EH (cell line): Measurements from ENCODE around the gene HTR4.
"Not testable (repeated sequence)": the region's sequence is repeated elsewhere in the genome, so short reads cannot be mapped to it uniquely, and the experiment has no call there.

Experiments
- DNase-seq: peaks from one replicate; pipeline ENCODE4 v3.0.0-alpha.2; 2015; ENCODE audit warnings: low read depth

HTR4 gene

GRCh38 chr5:148532969-148533670, 121.2 kb downstream of the HTR4 start:
- DNase-seq = no peak

DNA sequence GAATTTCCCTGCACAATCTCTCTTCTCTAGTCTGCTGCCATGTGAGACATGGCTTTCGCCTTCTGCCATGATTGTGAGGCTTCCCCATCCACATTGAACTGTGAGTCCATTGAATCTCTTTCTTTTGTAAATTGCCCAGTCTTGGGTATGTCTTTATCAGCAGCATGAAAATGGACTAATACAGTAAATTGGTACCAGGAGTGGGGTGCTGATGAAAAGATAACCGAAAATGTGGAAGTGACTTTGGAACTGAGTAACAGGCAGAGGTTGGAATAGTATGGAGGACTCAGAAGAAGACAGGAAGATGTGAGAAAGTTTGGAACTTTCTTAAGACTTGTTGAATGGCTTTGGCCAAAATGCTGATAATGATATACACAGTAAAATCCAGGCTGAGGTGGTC, 124.9 kb downstream of the HTR4 start:
- not testable (repeated sequence) for DNase-seq

- no peak for DNase-seq
Observed at GRCh38 chr5:148524721-148525120, 129.6 kb downstream of the HTR4 start.

DNA sequence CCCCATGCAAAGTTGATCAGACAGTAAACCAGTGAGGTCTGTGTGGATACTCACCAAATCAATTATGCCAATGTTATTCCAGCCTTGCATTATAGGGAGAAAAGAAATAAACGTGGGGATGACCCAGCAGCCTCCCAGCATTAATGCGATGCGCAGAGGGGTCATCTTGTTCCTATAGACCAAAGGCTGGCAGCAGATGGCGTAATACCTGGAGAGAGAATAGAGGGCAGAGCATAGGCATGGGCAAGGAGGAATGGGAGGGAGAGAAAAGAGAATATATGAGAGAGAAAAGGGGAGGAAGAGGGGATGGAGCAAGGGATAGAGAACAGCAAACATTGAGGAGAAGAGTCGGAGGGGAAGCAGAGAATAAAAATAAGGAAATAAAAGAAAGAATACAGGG, 131.2 kb downstream of the HTR4 start:
- no peak for DNase-seq

DNA sequence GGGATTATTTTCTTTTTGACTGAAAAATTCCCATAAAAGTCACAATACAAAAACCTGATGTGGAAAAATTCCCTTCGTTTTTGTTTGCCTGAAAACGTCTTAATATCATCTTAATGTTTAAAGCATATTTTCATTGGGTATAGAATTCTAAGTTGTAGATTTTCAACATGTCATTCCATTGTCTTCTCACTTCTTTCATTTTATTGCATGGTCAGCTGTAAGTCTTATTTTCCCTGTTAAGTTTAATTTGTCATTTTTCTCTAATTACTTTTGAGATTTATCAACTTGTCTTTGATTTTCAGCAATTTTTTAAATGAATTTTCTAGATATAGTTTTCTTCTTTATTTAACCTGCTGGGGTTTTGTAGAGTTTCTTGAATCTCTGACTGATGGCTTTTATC, 138.9 kb downstream of the HTR4 start:
- no peak for DNase-seq

GRCh38 chr5:148514344-148514743, 140.0 kb downstream of the HTR4 start:
- DNase-seq = no peak

- DNase-seq = no peak
Observed at GRCh38 chr5:148512498-148512897, 141.8 kb downstream of the HTR4 start.

- DNase-seq = no peak
Observed at GRCh38 chr5:148511810-148512347, 142.4 kb downstream of the HTR4 start.

DNA sequence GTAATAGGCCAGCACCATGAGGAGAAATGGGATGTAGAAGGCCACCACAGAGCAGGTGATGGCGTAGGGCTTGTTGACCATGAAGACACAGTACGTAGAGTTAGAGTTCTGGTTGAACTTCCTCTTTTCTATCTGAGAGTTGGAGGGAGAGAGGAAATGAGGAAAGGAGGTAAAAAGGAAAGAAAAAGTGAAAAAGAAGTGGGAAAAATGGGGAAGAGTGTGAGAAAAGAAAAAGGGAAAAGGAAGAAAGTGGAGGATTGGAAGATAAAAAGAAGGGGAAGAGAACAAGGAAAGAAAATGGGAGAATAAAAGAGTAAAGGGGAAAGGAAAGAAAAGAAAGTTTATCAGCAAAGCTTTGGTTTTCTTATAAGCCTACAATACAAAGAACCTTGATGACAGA, 144.4 kb downstream of the HTR4 start:
- no peak for DNase-seq

DNA sequence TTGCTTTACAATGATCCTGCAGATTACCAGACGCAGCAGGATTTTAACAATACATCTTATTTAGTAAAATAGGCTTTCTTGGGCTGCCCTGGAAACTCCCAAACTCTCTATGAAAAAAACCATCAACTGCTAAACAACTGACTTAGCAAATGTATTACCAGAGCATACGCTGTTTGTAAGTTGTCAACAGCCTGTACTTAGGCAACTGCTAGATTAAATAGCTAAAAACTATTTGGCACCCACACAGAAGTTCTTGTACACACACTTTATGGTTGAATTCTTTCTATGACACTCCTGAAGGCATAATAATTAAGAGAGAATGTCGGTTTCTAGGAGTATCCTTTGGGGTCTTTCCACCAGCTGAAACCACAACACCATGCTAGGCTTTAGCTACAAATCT, 146.7 kb downstream of the HTR4 start:
- no peak for DNase-seq

- DNase-seq = peak; percentile 25
Observed at GRCh38 chr5:148499452-148499851, 154.9 kb downstream of the HTR4 start.

- no peak for DNase-seq
Observed at GRCh38 chr5:148497757-148498156, 156.6 kb downstream of the HTR4 start.

- DNase-seq = no peak
Observed at GRCh38 chr5:148492351-148492750, 162.0 kb downstream of the HTR4 start.

DNA sequence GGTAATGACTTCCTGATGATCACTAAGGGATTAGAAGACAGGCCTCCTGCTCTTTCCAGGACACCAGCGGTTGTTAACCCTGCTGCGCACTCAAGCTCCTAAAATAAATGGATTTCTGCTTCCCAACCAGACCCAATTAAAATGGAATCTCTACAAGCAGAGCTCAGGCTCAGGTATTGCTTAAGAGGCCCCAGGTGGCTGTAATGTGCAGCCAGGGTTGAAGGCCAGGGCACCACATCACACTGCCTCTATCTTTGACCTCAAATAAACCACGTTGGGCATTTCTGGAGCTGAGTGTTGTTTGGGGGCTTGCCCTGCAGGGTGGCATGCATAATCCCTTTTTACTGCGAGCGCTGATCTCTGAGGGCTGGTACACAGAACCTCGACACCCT, 162.5 kb downstream of the HTR4 start:
- no peak for DNase-seq

GRCh38 chr5:148491015-148491792, 163.1 kb downstream of the HTR4 start:
- no peak for DNase-seq

GRCh38 chr5:148488757-148489156, 165.6 kb downstream of the HTR4 start:
- DNase-seq = no peak

- no peak for DNase-seq
Observed at GRCh38 chr5:148486456-148486855, 167.9 kb downstream of the HTR4 start.

- DNase-seq = peak; percentile 41
Observed at GRCh38 chr5:148484651-148485050, 169.7 kb downstream of the HTR4 start.

DNA sequence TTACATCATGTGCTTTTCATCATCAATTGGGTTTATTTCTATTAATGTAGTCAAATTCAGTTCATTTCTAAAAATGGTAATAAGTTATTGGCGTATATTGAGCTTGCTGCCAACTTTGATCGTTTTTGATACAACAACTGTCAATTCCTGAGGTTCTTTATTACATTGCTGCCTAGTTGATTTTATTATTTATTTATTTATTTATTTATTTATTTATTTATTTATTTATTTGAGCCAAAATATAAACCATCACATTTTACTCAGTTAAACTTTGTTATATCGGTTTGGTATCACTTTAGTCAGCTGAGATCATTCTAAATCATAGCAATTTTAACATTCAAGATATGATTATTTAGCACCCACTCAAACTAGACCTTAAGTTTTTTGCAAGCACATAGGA, 170.6 kb downstream of the HTR4 start:
- no peak for DNase-seq

DNA sequence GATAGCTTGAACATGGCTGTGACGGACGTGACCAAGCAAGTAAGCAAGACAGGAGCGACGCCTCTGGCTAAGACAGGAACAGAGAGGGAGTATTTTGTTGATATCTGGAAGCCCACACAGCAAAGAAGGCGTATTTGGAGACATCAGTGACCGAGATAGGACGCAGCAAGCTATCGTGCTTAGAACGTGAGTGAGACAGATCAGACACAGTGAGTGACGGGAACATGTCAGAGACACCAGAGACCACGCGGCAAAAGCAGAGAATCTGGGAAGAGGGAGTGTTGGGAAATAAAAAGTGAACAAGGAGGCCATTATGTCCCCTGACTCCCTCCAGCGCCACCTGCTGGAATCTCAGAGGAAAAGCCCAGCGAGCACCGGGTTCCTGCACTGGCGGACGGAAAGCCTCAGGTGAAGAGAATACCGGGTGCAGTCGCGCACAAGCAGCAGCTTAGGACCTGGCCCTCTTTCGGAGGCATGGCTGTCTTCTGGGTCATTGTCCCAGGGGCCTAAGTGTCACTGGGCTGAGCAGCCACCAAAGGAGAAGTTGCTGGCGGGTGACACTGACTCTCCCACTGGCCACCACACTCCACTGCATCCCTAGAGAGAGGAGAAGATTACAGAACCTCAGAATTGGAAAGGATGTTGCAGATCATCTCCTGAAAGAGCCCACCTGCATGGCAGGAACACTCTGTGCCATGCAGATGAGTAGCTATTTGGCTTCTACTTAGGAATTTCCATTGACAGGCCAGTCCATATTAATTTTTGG, 171.4 kb downstream of the HTR4 start:
- peak; percentile 50 for DNase-seq

GRCh38 chr5:148482196-148482595, 172.1 kb downstream of the HTR4 start:
- DNase-seq = no peak

- DNase-seq = no peak
Observed at GRCh38 chr5:148477429-148477828, 176.9 kb downstream of the HTR4 start.

- DNase-seq = no peak
Observed at GRCh38 chr5:148476302-148476701, 178.0 kb downstream of the HTR4 start.
